ENCODE results near the gene RHOV. TPM values are rescaled to one million over a fixed set of nuclear protein-coding genes. Genes with fewer than 3 reads are reported as not detected.

The RHOV gene
- total and polyA plus RNA-seq, 10 of the 15 experiments (the other 5 are each of a cell fraction or from before 2014, with no cell fraction given): 0.24 to 39.3 (median 9.3) TPM

DNA sequence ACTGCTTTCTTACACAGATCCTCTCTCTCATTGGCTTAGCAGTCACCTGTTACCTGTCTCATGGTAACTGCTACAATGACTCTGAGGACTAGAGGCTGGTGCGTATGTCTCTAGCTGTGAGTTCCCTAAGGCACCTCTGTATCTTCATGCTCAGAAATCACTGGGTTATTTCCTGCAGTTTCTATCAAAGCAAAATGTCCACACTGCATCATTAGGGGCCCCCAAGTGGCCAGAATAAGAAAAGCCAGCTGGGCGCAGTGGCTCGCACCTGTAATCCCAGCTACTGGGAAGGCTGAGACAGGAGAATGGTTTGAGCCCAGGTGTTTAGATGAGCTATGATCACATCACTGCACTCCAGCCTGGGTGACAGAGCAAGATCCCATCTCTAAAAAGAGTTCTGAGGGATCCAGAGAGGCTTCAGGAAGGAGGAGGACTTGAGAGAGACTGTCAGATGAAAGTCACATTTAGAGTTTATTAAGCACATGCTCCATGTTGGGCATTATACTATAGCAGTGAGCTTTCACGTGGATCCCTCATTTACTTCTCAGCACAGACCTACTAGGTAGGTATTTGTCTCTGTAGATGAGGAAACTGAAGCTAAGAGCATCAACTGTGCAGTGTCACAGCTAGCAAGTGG, 17.9 kb upstream of the RHOV start:
- ChIA-PET POLR2A (interaction anchor here (0.6 to 5.7 kb wide), 6 partner anchors 11 to 295 kb away, joined by 3 to 220 read pairs (median 8); partner anchors contain the start of gene RHOV), RAD21 (ENCODE audit: unreplicated experiment) (interaction anchor here (0.5 to 14.9 kb wide), 27 partner anchors 8 to 437 kb away, joined by 3 to 551 read pairs (median 5); partner anchors contain the start of genes CCDC32, DNAJC17, RAD51 and RHOV), SMC1A (ENCODE audit: uncharacterized antibody, unreplicated experiment) (interaction anchor here (0.7 to 13.4 kb wide), 22 partner anchors 8 to 372 kb away, joined by 3 to 454 read pairs (median 4); partner anchors contain the start of genes GCHFR, RHOV and SPINT1), CTCF (interaction anchor here (0.6 to 4.8 kb wide), 32 partner anchors 11 to 469 kb away, joined by 3 to 37 read pairs (median 4); partner anchors contain the start of genes DNAJC17, PPP1R14D, RAD51 and SPINT1)
- Histone ChIP-seq H3K4me2 (ENCODE audit: control insufficient read depth, insufficient read depth) (no peak overlapping the region), H3K79me2 (ENCODE audit: control insufficient read depth, insufficient read depth, low read length) (peaks cover 20% of the 10 kb centered on the region), H2AFZ (ENCODE audit: control insufficient read depth, low read depth, low read length) (peak overlapping the region; percentile 15), H3K27me3 (replicated peaks in 1 of 2; ENCODE audit: control insufficient read depth in 2 of 2, insufficient read depth in 2 of 2, low read length in 1 of 2) (no peaks in the 10 kb centered on the region), H3K36me3 (ENCODE audit: control insufficient read depth in 2 of 2, insufficient read depth in 2 of 2, low read length in 1 of 2) (no peaks in the 10 kb centered on the region; a peak in 1 of 4 replicates), H3K9ac (ENCODE audit: control insufficient read depth, insufficient read depth, low read length) (no peak overlapping the region), H3K9me3 (replicated peaks; ENCODE audit: control insufficient read depth, insufficient read depth, low read length) (no peaks in the 10 kb centered on the region), H4K20me1 (ENCODE audit: control insufficient read depth, insufficient read depth) (no peaks in the 10 kb centered on the region), H3K4me3 (no peak overlapping the region), H3K27ac (ENCODE audit: control insufficient read depth, insufficient read depth) (no peak overlapping the region), H3K4me1 (ENCODE audit: control insufficient read depth, insufficient read depth, low read length) (peaks cover 21% of the 10 kb centered on the region)
- no peak for FAIRE-seq
- no TSS peak for BruUV-seq (replicated peaks)
- 11% methylated on average over 4 of the region's 4 CpGs for WGBS (ENCODE audit: insufficient coverage, insufficient replicate concordance, low lambda C conversion rate, missing lambda C conversion rate)
- ATAC-seq: peak; percentile 58
- no peak for DNase-seq (ENCODE audit: low read depth, low spot score)
- in situ Hi-C loops (cut with MboI) (loop anchor here (5.0 kb wide), 1 partner anchor 35 kb away; no protein-coding TSS in a partner anchor), intact Hi-C loops (cut with micrococcal nuclease; ENCODE audit: unreplicated experiment) (loop anchor here (5.0 kb wide), 2 partner anchors 140 to 195 kb away; partner anchors contain the start of gene RAD51)
- TF ChIP-seq CHD1 (IDR thresholded peaks at IDR 0.05; ENCODE audit: low read depth, low read length) (no peak), ZBTB11 (CRISPR knock-in tag; IDR thresholded peaks at IDR 0.05) (no peak), RCOR1 (conservative IDR thresholded peaks at IDR 0.05; ENCODE audit: low read depth, low read length) (no peak), FOXM1 (IDR thresholded peaks at IDR 0.05; ENCODE audit: low read depth, low read length) (no peak), SIN3A (IDR thresholded peaks at IDR 0.05; ENCODE audit: low read depth, low read length) (no peak), POU2F2 (IDR thresholded peaks at IDR 0.05; ENCODE audit: borderline replicate concordance, low read depth, low read length) (0 out of 3 replicates have a peak, but pooled peaks have one; percentile 55), NFYB (IDR thresholded peaks at IDR 0.05; ENCODE audit: insufficient read depth, low read depth, low read length) (no peak), RELB (IDR thresholded peaks at IDR 0.05; ENCODE audit: low read depth) (no peak), YY1 (IDR thresholded peaks at IDR 0.05; ENCODE audit: low read depth, low read length) (peak; percentile 84), RAD51 (IDR thresholded peaks at IDR 0.05) (no peak), ZNF24 (IDR thresholded peaks at IDR 0.05) (peak; percentile 85), CHD4 (IDR thresholded peaks at IDR 0.05) (no peak), SP1 (IDR thresholded peaks at IDR 0.05; ENCODE audit: low read depth, low read length) (no peak)
- TF ChIP-seq, protein P1, sequence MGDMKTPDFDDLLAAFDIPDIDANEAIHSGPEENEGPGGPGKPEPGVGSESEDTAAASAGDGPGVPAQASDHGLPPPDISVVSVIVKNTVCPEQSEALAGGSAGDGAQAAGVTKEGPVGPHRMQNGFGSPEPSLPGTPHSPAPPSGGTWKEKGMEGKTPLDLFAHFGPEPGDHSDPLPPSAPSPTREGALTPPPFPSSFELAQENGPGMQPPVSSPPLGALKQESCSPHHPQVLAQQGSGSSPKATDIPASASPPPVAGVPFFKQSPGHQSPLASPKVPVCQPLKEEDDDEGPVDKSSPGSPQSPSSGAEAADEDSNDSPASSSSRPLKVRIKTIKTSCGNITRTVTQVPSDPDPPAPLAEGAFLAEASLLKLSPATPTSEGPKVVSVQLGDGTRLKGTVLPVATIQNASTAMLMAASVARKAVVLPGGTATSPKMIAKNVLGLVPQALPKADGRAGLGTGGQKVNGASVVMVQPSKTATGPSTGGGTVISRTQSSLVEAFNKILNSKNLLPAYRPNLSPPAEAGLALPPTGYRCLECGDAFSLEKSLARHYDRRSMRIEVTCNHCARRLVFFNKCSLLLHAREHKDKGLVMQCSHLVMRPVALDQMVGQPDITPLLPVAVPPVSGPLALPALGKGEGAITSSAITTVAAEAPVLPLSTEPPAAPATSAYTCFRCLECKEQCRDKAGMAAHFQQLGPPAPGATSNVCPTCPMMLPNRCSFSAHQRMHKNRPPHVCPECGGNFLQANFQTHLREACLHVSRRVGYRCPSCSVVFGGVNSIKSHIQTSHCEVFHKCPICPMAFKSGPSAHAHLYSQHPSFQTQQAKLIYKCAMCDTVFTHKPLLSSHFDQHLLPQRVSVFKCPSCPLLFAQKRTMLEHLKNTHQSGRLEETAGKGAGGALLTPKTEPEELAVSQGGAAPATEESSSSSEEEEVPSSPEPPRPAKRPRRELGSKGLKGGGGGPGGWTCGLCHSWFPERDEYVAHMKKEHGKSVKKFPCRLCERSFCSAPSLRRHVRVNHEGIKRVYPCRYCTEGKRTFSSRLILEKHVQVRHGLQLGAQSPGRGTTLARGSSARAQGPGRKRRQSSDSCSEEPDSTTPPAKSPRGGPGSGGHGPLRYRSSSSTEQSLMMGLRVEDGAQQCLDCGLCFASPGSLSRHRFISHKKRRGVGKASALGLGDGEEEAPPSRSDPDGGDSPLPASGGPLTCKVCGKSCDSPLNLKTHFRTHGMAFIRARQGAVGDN (IDR thresholded peaks at IDR 0.05): peak; percentile 46; the same call in 1 of the 2 replicates
